NCI-H345 treated with DMSO at 0.1 percent for 48 hours (cell line): ENCODE results near the gene CALCB.

Experiments used
- DNase-seq: peaks from one replicate; lab custom pipeline; 2025; ENCODE audit not compliant: unreplicated experiment; lab: John Stamatoyannopoulos, UW

Gene CALCB

GRCh38 chr11:15074206-15075161 is 1.1 kb downstream of the CALCB start:
- peak; percentile 86 for DNase-seq

- no peak for DNase-seq
Observed at GRCh38 chr11:15075162-15075526, 1.8 kb downstream of the CALCB start.

- no peak for DNase-seq
Observed at GRCh38 chr11:15091175-15091574, 17.8 kb downstream of the CALCB start.

GRCh38 chr11:15091625-15092024 is 18.2 kb downstream of the CALCB start:
- peak; percentile 73 for DNase-seq

GRCh38 chr11:15093432-15093831 is 20.0 kb downstream of the CALCB start:
- DNase-seq = no peak

- no peak for DNase-seq
Observed at GRCh38 chr11:15095736-15096228, 22.4 kb downstream of the CALCB start.

- no peak for DNase-seq
Observed at GRCh38 chr11:15097411-15097810, 24.0 kb downstream of the CALCB start.

- no peak for DNase-seq
Observed at GRCh38 chr11:15099267-15099666, 25.9 kb downstream of the CALCB start.

- DNase-seq = peak; percentile 69
Observed at GRCh38 chr11:15101072-15101709, 27.8 kb downstream of the CALCB start.

- DNase-seq = no peak
Observed at GRCh38 chr11:15104166-15104565, 30.8 kb downstream of the CALCB start.

GRCh38 chr11:15106201-15106965 is 33.0 kb downstream of the CALCB start:
- no peak for DNase-seq

- no peak for DNase-seq
Observed at GRCh38 chr11:15107730-15108515, 34.5 kb downstream of the CALCB start.

GRCh38 chr11:15108592-15109130 is 35.3 kb downstream of the CALCB start:
- no peak for DNase-seq

- DNase-seq = no peak
Observed at GRCh38 chr11:15109602-15110001, 36.2 kb downstream of the CALCB start.

- DNase-seq = no peak
Observed at GRCh38 chr11:15111215-15111614, 37.8 kb downstream of the CALCB start.

- no peak for DNase-seq
Observed at GRCh38 chr11:15112131-15112541, 38.7 kb downstream of the CALCB start.

GRCh38 chr11:15113381-15113780 is 40.0 kb downstream of the CALCB start:
- no peak for DNase-seq

GRCh38 chr11:15114501-15115475 is 41.4 kb downstream of the CALCB start, which contains the start of gene INSC:
Gene INSC, plus strand, starts transcription at chr11:15114923. Its CDS starts 34,252 bp downstream, at chr11:15149175.
- DNase-seq = no peak

- DNase-seq = no peak
Observed at GRCh38 chr11:15115686-15116085, 42.3 kb downstream of the CALCB start.
